NCI-H1105 (cell line): ENCODE results near the gene CNTD1.
A peak's percentile ranks its signal among the peaks of the same experiment; 100 is the strongest.

Source experiments
- DNase-seq: peaks from one replicate; lab custom pipeline; 2025; lab: John Stamatoyannopoulos, UW

The CNTD1 gene

GRCh38 chr17:42806249-42806648 is 7.6 kb downstream of the CNTD1 start:
- no peak for DNase-seq

GRCh38 chr17:42809250-42809649 is 10.6 kb downstream of the CNTD1 start:
- no peak for DNase-seq

DNA sequence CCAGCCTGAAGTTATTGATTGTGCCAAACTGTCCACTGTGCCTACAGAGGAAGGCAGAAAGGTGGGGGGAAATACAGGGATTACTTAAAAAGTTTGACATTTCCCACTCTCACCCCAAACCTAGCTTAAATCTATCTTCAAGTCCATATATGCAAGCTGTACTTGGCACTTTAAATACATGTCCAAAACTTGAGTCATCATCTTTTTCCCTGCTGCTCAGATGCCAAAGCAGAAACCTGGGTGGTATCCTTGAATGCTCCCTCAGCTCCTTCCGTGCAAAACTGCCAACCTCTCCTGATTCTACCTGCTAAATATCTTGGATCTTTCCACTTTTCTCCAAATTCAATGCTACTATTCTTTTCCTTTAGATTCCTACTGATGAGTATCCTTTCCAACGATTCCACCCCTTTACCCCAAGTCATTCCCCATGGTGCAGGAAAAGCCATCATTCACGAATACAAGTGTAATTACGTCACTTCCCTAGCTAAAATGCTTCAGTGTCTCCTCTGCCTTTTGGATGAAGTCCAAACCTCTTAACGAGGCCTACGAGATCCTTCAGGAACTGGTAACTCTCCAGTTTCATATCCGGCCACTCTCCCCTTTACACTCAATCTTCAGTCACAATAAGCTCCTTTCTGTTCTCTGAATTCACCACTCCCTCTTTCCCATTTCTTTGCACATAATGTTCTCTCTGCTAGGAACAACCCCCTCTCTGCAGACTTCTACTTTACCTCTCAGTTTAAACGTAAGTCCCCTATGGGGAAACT is 16.2 kb downstream of the CNTD1 start:
- no peak for DNase-seq

DNA sequence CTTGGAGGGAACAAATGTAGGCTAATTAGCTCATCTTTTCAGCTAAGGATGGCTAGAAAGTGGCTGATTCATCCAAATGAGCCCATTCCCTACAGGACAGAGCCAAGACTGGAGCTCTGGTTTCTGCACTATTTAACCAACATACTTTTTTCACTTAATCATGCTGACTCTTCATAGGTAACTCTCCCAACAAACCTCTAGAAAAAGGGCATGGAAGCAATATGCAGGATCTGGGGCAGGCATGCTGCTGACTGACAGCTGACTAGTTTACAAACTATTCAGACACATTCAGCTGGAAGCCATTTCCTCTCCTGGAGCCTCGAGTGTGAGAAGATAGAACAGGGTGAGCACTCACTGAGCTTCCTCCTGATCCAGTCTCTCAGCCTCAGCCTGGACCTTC is 19.2 kb downstream of the CNTD1 start:
- no peak for DNase-seq

GRCh38 chr17:42818379-42818778 is 19.7 kb downstream of the CNTD1 start:
- no peak for DNase-seq

- peak; percentile 43 for DNase-seq
Observed at GRCh38 chr17:42819939-42820535, 21.4 kb downstream of the CNTD1 start.

GRCh38 chr17:42821176-42821575 is 22.5 kb downstream of the CNTD1 start:
- DNase-seq = no peak

DNA sequence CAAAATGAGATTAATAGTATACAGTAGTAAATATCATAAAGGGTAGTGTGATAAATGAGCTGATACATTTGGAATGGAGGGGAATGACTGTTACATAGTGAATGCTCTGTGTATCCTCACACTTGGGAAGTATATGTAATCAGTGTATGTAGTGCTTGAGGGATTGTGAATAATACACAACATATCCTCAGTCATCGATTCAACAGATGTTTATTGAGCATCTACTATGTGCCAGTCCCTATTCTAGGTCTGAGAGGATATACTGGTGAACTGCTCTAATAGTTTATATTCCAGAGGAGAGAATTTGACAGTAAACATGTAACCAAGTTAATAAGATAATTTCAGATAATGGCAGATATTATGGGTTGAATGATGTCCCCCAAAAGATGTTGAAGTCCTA is 28.8 kb downstream of the CNTD1 start:
- DNase-seq = no peak

DNA sequence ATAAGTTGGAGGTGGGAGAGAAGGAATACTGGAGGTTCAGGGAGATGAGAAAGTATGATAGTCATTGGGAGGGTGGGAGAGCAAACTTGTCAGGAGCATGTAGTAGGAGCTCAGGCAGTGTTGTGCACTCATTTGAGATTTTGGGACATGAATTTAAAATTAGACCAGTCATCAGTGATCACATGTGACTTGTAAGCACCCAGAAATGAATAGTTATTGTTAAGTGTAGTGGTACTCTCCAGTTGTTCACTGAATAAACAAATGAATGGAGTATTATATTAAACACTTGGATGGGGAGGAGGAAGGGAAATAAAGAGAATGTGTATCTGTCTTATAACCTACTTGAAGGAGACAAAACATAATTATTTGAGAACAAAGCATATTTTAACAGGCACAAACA is 32.3 kb downstream of the CNTD1 start:
- DNase-seq = no peak

GRCh38 chr17:42832213-42832933 is 33.7 kb downstream of the CNTD1 start:
- DNase-seq = no peak

DNA sequence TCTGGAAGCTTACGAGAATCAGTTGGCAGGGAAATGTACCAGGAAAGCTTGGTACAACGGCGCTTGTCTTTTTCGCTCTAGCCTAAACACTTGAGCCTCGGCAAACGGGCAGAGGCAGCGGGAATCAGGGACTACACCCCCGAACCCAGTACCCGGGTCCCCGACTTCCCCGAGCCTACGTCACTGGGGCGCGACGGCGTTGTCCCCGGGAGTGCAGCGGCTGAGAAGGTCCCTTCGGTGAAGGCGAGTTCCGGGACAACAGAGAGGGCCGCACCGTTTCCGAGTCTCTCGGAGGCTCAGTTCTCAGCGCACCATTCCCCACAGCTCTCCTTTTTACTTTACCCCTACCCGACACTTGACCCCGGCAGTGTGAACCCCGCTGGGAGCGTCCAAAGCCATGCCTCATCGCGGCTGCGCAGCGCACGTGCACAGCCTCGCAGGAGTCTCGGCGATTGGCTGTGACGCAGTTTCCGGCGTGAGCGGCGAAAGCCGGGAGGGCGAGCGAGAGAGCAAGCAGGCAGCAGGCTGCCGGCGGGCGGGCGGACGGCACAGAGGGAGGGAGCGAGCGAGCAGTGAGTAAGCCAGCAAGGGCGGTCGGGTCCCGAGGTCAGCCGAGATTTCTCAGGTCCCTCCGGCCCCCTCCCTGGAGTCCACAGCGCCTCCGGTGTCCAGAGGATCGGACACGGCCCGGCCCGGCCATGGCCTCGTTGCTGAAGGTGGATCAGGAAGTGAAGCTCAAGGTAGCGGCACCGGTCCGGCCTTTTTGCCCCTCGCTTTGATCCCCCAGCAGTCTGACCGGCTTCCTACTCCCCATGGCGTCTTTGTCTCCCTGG is 34.5 kb downstream of the CNTD1 start, which contains the start of gene PSME3:
Gene PSME3, plus strand, starts transcription at position 464 of the 833 bp plus-strand sequence. Its CDS starts 235 bp downstream, at position 699.
- peak; percentile 72 for DNase-seq

DNA sequence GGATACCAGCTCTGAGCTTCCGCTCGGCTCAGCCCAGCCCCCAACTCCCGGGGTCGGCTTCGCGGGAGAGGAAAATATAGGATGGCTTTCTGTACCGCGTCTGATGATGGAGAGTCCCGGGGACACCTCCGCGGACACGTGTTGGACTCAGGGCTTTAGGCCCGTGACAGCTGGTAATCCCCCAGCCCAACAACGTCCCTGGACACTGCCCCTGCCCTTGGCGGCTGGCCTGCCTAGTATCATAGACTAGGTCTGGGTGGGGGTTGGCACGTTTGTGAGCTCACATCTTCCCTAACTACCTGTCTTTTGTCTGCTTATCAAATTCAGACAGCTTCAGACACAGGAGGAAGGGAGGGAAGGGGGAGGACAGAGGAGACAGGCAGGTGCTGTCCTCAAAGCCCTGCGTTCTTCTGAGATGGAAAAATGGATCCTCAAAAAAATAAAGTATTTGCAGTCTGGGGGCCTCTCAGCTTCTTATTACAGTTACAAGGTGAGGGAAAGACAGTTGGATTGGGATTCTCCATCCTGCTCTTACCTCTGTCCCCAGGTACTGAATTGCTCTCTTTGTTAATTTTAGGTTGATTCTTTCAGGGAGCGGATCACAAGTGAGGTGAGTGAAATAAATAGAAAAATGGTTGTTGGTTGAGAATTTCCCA is 35.2 kb downstream of the CNTD1 start:
- DNase-seq = no peak

- no peak for DNase-seq
Observed at GRCh38 chr17:42835732-42836131, 37.1 kb downstream of the CNTD1 start.

GRCh38 chr17:42841975-42842685 is 43.5 kb downstream of the CNTD1 start:
- no peak for DNase-seq

- DNase-seq = peak; percentile 10
Observed at GRCh38 chr17:42843358-42843934, 44.8 kb downstream of the CNTD1 start.

GRCh38 chr17:42844271-42844670 is 45.6 kb downstream of the CNTD1 start, which contains the start of gene AOC2:
AOC2 (plus strand) TSS chr17:42844580; CDS start chr17:42844627, 47 bp downstream.
- no peak for DNase-seq

DNA sequence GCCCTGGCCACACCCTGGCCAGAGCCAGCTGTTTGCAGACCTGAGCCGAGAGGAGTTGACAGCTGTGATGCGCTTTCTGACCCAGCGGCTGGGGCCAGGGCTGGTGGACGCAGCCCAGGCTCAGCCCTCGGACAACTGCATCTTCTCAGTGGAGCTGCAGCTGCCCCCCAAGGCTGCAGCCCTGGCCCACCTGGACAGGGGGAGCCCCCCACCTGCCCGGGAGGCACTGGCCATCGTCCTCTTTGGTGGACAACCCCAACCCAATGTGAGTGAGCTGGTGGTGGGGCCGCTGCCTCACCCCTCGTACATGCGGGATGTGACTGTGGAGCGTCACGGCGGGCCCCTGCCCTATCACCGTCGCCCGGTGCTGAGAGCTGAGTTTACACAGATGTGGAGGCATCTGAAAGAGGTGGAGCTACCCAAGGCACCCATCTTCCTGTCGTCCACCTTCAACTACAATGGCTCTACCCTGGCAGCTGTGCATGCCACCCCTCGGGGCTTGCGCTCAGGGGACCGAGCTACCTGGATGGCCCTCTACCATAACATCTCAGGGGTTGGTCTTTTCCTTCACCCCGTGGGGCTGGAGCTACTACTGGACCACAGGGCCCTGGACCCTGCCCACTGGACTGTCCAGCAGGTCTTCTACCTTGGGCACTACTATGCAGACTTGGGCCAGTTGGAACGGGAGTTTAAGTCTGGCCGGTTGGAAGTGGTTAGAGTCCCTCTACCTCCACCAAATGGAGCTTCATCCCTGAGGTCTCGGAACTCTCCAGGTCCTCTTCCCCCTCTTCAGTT is 46.3 kb downstream of the CNTD1 start:
- no peak for DNase-seq

DNA sequence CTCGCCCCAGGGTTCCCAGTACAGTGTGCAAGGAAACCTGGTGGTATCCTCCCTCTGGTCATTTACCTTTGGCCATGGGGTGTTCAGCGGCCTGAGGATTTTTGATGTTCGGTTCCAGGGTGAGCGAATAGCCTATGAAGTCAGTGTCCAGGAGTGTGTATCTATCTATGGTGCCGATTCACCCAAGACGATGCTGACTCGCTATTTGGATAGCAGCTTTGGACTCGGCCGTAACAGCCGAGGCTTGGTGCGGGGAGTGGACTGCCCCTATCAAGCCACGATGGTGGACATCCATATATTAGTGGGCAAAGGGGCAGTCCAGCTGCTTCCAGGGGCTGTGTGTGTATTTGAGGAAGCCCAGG is 46.9 kb downstream of the CNTD1 start:
- DNase-seq = no peak

DNA sequence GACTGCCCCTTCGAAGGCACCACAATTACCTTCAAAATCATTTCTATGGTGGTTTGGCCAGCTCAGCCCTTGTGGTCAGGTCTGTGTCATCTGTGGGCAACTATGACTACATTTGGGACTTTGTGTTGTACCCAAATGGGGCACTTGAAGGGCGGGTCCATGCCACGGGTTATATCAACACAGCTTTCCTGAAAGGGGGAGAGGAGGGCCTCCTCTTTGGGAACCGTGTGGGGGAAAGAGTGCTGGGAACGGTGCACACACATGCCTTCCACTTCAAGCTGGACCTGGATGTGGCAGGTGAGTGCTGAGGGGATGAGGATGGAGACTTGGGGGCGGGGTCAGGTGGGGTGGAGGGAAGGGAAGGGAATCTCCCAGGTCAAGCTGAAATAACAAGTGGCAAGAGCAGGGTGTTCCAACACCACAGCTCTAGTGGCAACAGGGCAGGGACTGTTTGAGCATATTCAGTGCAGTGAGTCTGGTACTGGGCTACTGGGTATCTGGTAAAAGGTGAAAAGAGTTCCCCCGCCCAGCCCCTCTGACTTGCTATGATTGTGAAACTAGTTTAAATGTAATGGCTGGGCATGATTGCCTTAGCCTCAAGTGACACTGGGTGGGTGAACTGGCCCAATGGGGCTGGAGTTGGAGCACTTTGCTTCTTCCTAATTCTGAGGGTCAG is 47.4 kb downstream of the CNTD1 start:
- no peak for DNase-seq
